ENCODE results near the gene GFOD1.

- TF ChIP-seq TP53 (CRISPR knock-in tag; IDR thresholded peaks at IDR 0.05): no peak
- TF ChIP-seq KDM5A (IDR thresholded peaks at IDR 0.05): no peak
- TF ChIP-seq CTCF (IDR thresholded peaks at IDR 0.05): no peak
- TF ChIP-seq USF2 (IDR thresholded peaks at IDR 0.05): no peak
- TF ChIP-seq MAFK (IDR thresholded peaks at IDR 0.05; ENCODE audit: partially characterized antibody): no peak
- peak; percentile 97 to 98 for TF ChIP-seq CEBPB (IDR thresholded peaks at IDR 0.05)
- TF ChIP-seq CHD4 (IDR thresholded peaks at IDR 0.05; ENCODE audit: borderline replicate concordance): no peak
Observed at GRCh38 chr6:13407709-13408695, 79.4 kb downstream of the GFOD1 start.

All from A549 (cell line).